IPS-18a (cell line): ENCODE data around the gene PIM1.
A peak's percentile ranks its signal among the peaks of the same experiment; 100 is the strongest.

Experiments used
- H3K27ac ChIP-seq: one replicate; pipeline ENCODE4 v1.5.1; 2013; ENCODE audit warnings: low read length
- H3K27me3 ChIP-seq: one replicate; pipeline ENCODE4 v1.6.1; 2013; ENCODE audit warnings: mild to moderate bottlenecking, low read length; ENCODE audit not compliant: control insufficient read depth, insufficient read depth
- H3K36me3 ChIP-seq: one replicate; pipeline ENCODE4 v1.6.1; 2013; ENCODE audit warnings: low read depth, low read length; ENCODE audit not compliant: control insufficient read depth
- H3K4me1 ChIP-seq: one replicate; pipeline ENCODE4 v1.6.1; 2013; ENCODE audit warnings: low read depth, low read length; ENCODE audit not compliant: control insufficient read depth
- H3K4me3 ChIP-seq: one replicate; pipeline ENCODE4 v1.5.1; 2013; ENCODE audit warnings: low read length
- H3K9ac ChIP-seq: one replicate; pipeline ENCODE4 v1.6.1; 2013; ENCODE audit warnings: mild to moderate bottlenecking, low read length, moderate library complexity
- H3K9me3 ChIP-seq: one replicate; pipeline ENCODE4 v1.6.1; 2013; ENCODE audit warnings: low read depth, low read length; ENCODE audit not compliant: control insufficient read depth

Gene PIM1

DNA sequence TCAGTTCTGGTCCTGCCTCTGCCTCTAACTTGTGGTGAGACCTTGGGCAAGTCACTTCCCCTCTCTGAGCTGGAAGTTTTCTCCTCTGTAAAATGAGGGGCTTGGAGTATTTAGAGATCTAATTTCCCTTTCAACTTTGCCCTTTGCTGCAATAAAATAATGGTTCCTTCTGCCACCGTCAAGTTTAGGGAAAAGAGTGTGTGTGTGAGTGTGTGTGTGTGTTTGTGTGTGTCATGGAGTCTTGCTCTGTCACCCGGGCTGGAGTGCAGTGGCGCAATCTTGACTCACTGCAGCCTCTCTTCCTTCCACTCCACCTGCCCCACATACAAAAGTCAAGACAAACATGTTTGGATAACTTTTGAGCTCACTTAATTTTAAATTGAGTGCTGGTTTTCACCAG, 39.2 kb upstream of the PIM1 start:
- Histone ChIP-seq H3K4me1 (peaks cover 52% of the 10 kb centered on the region), H3K4me3 (no peak overlapping the region), H3K36me3 (peaks cover 2% of the 10 kb centered on the region), H3K27me3 (no peaks in the 10 kb centered on the region), H3K9me3 (no peaks in the 10 kb centered on the region), H3K9ac (no peak overlapping the region), H3K27ac (no peak overlapping the region)

DNA sequence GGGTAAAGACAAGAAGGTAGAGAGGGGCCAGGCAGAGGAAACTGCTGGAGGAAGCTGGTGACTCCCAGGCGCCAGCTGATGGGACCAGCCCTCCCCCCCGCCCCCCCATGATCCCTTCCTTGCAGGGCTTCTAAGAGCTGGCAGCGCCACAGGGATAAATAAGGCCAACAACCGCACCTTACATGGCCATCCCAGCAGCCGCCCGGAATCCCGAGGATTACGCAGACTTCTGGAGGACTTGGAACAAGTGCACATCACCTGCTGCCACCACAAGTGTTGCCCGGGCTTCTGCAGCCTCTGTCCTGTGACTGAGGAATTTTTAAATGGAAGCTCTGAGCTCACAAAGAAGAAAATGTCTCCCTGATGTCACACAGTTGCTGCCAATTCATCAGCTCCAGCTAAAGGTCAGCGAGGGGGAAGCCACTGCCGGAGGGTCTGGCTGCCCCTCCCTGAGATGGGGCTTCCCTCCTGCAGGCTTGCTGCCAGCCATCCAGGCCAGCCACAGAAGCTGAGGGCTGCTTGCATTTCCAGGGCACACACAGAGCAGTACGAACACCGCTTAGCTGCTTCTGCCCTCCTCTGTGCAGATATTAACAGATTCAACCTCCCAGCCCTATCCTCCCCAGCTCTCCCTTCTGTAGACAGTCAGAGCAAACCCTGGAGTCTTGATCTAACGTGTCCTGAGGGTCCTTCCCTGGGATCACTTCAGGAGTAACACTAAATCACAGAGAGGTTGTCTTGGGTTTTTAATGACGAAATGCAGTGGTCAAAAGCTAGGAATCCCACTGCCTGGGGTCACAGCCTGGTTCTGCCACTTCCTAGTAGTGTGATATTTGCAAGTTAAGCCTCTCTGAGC, 38.6 kb upstream of the PIM1 start:
- Histone ChIP-seq H3K4me3 (no peak overlapping the region), H3K9me3 (no peaks in the 10 kb centered on the region), H3K36me3 (peaks cover 2% of the 10 kb centered on the region), H3K9ac (peak overlapping the region; percentile 12), H3K27me3 (no peaks in the 10 kb centered on the region), H3K4me1 (peaks cover 56% of the 10 kb centered on the region), H3K27ac (peak overlapping the region; percentile 41)

DNA sequence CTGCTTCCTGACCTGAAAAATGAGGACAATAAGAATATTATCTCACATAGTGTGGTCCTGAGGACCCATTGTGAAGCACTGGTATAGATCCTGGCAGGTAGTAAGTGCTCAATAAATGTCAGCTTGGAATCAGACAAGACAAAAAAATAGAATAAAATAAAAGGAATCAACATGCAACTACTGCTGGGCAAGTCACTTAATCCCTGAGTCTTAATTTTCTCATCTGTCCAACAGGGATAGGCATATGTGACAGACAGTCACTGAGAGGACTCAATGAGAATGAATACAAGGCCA, 38.0 kb upstream of the PIM1 start:
- Histone ChIP-seq H3K36me3 (peaks cover 2% of the 10 kb centered on the region), H3K9me3 (no peaks in the 10 kb centered on the region), H3K27me3 (no peaks in the 10 kb centered on the region), H3K4me1 (peaks cover 53% of the 10 kb centered on the region), H3K27ac (peak overlapping the region; percentile 41), H3K4me3 (no peak overlapping the region), H3K9ac (peak overlapping the region; percentile 12)

DNA sequence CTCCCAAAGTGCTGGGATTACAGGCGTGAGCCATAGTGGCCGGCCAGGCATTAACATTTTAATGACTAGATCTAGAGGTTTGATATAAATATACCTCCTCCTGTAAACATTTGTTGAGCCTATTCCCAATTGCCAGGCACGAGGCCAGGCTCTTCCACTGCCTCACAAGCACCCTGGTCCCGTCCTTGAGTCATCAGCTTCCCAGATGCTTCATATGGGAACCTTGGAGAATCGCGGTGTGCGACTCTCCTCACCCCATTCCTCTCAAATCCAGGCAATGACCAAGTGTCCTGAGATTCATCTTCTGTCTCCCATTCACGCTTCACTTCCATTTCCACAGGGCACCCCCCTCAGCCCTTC, 35.9 kb upstream of the PIM1 start:
- H3K36me3 ChIP-seq = peaks cover 2% of the 10 kb centered on the region
- H3K4me3 ChIP-seq = peak overlapping the region; percentile 86
- H3K9me3 ChIP-seq = no peaks in the 10 kb centered on the region
- no peak overlapping the region for H3K9ac ChIP-seq
- no peaks in the 10 kb centered on the region for H3K27me3 ChIP-seq
- H3K4me1 ChIP-seq = peaks cover 44% of the 10 kb centered on the region
- H3K27ac ChIP-seq = no peak overlapping the region

DNA sequence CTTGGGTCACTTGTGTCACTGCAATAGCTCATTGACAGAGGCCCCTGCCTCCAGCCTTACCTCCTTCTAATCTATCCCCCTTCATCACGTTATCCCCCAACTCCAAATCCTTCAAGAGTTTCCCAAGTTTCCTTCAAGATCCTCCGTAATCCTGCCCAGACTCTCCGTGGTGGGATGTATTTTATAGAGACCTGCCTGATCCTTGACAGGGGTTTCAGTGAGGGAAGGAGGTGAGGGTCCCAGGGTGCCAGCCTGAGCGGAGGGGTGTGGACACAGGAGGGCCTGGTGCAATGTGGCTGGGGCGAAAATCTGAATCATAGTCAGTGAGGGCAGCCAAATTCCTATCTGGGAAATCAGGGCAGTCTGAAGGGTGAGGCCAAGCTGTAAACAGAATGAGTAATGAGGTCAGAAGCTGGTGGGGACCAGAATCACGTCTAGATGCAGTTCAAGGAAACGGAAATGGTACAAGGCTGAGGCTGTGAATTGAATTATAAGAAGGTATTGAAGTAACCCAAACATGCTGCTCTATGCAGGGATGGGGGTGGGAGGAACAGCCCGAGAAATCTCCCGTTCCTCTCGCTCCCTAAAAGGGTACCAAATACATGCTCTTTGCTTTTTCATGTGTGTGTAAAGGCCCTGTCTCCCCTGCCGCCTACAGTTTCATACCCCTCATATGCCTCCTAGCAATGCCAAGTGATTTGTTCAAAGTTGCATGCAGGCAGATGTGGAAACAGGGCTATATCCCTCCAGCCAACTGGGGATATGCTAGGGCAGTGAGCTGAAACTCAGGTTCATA, 35.4 kb upstream of the PIM1 start:
- Histone ChIP-seq H3K27me3 (no peaks in the 10 kb centered on the region), H3K9me3 (no peaks in the 10 kb centered on the region), H3K27ac (no peak overlapping the region), H3K9ac (no peak overlapping the region), H3K36me3 (peaks cover 2% of the 10 kb centered on the region), H3K4me1 (peaks cover 50% of the 10 kb centered on the region), H3K4me3 (peak overlapping the region; percentile 86)

DNA sequence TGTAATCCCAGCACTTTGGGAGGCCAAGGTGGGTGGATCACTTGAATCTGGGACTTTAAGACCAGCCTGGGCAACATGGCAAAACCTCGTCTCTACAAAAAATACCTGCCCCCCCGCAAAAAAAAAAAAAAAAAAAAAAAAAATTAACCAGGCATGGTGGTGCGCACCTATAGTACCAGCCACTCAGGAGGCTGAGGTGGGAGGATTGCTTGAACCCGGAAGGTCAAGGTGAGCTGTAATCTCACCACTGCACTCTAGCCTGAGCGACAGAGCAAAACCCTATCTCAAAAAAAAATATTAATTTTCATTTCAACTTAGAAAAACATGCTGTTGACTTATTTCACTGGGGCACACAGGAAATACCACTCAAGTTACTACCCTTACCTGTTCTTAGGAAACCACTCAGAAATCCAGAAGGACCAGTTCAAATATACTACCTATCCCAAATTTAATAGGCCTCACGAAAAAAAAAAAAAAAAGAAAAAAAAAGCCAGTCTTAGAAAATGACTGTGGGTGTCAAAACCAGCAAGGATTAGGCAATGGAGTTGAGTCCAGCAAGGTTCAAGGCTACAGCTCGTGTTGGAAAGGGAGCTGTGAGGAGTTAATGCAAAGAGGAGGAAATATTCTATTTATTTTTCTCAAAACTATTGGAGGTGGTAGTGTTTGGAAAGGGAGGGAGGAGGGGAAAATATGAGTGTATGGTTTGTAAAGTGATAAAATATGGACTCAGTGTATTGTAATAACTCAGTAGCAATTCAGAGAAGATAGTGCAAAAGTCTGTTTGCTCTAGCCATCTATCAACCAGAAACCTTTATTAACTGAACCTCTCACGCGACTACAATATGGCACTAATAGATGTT, 33.9 kb upstream of the PIM1 start:
- Histone ChIP-seq H3K9me3 (no peaks in the 10 kb centered on the region), H3K4me1 (peaks cover 62% of the 10 kb centered on the region), H3K4me3 (peak overlapping the region; percentile 86), H3K27me3 (no peaks in the 10 kb centered on the region), H3K9ac (peak overlapping the region; percentile 99), H3K36me3 (no peaks in the 10 kb centered on the region), H3K27ac (peak overlapping the region; percentile 99)

DNA sequence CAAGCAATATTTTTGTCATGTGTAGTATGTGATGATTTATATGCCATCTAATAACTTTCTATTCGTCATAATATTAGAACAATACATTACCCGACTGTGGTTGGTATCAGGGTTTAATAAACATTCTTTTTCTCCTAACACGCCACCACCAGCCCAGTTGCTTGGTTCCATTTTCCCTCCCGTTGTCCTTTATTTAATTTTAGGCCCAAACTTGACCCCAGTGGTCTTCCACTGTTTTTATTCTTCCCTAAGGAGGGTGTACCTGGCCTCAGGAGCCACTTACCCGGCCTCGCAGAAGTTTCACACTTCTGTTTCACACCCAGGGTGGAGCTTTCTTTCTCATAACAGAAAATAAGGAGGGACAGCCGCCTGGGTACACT, 33.1 kb upstream of the PIM1 start:
- H3K9me3 ChIP-seq = no peaks in the 10 kb centered on the region
- no peaks in the 10 kb centered on the region for H3K27me3 ChIP-seq
- peak overlapping the region; percentile 86 for H3K4me3 ChIP-seq
- no peaks in the 10 kb centered on the region for H3K36me3 ChIP-seq
- H3K9ac ChIP-seq = peak overlapping the region; percentile 99
- H3K27ac ChIP-seq = peak overlapping the region; percentile 99
- peaks cover 59% of the 10 kb centered on the region for H3K4me1 ChIP-seq

DNA sequence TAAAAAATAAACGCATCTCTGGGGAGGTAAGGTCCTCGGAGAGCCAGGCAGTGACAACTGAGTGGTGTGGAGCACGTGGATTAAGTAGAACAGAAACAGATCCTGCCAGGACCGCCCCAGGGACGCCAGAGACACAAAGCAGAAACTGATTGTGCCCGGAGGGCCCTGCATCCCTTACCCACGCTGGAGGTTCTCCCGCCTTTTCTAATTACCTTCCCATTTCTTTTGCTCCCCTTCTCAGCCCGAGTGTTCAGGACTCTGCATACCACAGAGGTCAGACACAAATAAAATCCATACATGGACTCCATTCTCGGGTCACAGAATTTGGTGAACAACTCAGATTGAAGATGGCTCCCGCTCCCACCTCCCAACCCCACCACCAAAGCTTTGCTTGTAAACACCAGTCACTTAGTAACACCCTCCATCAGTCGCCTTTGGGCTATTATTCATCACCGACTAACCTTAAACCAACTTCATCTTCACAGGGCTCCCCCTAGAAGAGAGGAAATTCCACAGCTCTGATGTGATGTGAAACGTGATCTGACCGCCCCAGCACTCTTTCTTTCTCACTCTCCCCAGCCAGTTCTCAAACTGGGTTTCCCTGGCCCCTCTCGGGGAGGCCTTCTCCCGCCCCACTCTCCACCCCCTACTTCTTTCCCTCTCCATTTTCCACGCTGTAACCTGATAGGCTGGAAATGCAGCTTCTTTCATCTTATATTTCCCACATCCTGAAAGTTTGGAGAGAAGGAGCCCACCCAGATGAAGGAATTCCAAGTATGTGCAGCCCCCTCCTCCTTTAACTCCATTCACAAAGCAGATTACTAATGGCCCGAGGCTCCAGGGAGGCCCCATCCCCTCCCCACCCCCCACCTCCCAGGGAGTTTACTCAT, 32.5 kb upstream of the PIM1 start:
- no peaks in the 10 kb centered on the region for H3K9me3 ChIP-seq
- peak overlapping the region; percentile 99 for H3K27ac ChIP-seq
- H3K9ac ChIP-seq = peak overlapping the region; percentile 99
- peak overlapping the region; percentile 86 for H3K4me3 ChIP-seq
- H3K4me1 ChIP-seq = peaks cover 62% of the 10 kb centered on the region
- H3K36me3 ChIP-seq = no peaks in the 10 kb centered on the region
- H3K27me3 ChIP-seq = no peaks in the 10 kb centered on the region

DNA sequence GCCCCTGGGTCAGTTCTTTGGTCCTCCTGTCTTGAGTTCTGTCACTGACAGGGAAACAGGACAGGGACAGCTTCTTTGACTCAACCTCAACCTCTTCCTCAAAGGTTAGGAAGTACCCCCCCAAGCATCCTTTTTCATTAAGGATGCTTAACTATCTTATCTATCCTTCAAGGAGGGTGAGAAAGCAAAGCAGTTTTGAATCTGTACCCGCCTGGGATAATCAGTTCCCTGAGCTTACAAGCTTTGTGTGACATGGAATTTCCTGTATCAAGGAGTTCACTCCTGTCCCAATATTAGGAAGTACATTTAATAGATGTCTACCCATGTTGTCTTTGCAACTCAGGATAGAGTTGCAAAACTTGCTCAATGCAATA, 31.1 kb upstream of the PIM1 start:
- Histone ChIP-seq H3K4me3 (no peak overlapping the region), H3K9me3 (no peaks in the 10 kb centered on the region), H3K9ac (no peak overlapping the region), H3K4me1 (peaks cover 68% of the 10 kb centered on the region), H3K27me3 (no peaks in the 10 kb centered on the region), H3K27ac (peak overlapping the region; percentile 45), H3K36me3 (no peaks in the 10 kb centered on the region)

DNA sequence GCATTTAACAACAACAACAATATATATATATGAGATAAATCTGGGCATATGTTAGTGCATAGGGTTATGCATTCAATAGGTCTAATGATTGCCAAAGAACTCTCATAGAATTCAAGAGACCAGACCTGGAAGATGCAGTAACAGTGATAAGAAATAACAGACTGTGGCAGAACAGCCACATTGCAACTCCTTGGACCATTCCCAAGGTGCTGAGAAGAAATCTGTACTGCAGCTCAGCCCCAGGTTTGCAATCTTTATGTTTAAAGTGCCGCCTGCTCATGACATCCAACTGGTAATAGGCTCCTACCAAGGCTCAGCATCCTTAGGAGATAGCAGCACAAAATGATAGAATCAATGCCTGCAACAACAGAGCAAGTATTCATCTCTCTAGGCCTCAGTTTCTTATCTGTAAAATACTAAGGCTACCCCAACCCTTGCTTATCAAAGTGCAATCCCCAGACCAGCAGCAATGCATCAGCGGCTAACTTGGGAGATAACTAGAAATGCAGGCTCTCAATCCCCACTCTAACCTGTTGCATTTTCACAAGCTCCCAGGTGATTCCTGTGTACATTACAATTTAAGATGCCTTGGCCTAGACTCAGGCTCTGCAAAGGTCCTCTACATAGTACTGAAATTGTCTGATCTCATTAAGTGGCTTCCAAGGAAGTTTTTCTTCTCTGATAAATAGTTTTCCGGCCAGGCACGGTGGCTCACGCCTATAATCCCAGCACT, 30.6 kb upstream of the PIM1 start:
- H3K9ac ChIP-seq = no peak overlapping the region
- H3K9me3 ChIP-seq = no peaks in the 10 kb centered on the region
- peaks cover 67% of the 10 kb centered on the region for H3K4me1 ChIP-seq
- H3K4me3 ChIP-seq = no peak overlapping the region
- no peaks in the 10 kb centered on the region for H3K27me3 ChIP-seq
- no peak overlapping the region for H3K27ac ChIP-seq
- H3K36me3 ChIP-seq = no peaks in the 10 kb centered on the region
